Hepatocyte (in vitro differentiated cells): ENCODE measurements around the gene ZNF512B. TPM values are rescaled to one million over a fixed set of nuclear protein-coding genes. Genes with fewer than 3 reads are reported as not detected.

ENCODE experiments used
- DNase-seq: peaks from one replicate; pipeline ENCODE4 v3.0.0-alpha.2; 2016; ENCODE audit warnings: low spot score
- H2AFZ ChIP-seq: fragments of 200-600 bp; sonication (generic); 2 replicates; pipeline ENCODE4 v1.6.0; 2016; ENCODE audit warnings: antibody characterized with exemption, mild to moderate bottlenecking
- H3K27ac ChIP-seq: fragments of 200-600 bp; sonication (generic); 2 replicates; pipeline ENCODE4 v1.5.1; 2016; ENCODE audit warnings: mild to moderate bottlenecking
- H3K27me3 ChIP-seq: fragments of 200-600 bp; sonication (generic); 2 replicates; pipeline ENCODE4 v1.6.1; 2016
- H3K36me3 ChIP-seq: fragments of 200-600 bp; sonication (generic); replicated peaks from 2 replicates; pipeline ENCODE4 v1.5.1; 2016; ENCODE audit warnings: low read depth; ENCODE audit not compliant: insufficient read depth
- H3K4me1 ChIP-seq: fragments of 200-600 bp; sonication (generic); 2 replicates; pipeline ENCODE4 v1.5.1; 2016; ENCODE audit warnings: mild to moderate bottlenecking, moderate library complexity; ENCODE audit not compliant: insufficient read depth
- H3K4me2 ChIP-seq: fragments of 200-600 bp; sonication (generic); 2 replicates; pipeline ENCODE4 v1.6.0; 2016
- H3K4me3 ChIP-seq: fragments of 200-600 bp; sonication (generic); 2 replicates; pipeline ENCODE4 v1.5.1; 2016; ENCODE audit warnings: mild to moderate bottlenecking
- H3K79me2 ChIP-seq: fragments of 200-600 bp; sonication (generic); 2 replicates; pipeline ENCODE4 v1.6.0; 2017; ENCODE audit warnings: mild to moderate bottlenecking
- H3K9me2 ChIP-seq: fragments of 200-600 bp; sonication (generic); replicated peaks from 2 replicates; pipeline ENCODE4 v1.6.0; 2017; ENCODE audit warnings: mild to moderate bottlenecking; ENCODE audit not compliant: insufficient read depth
- H3K9me3 ChIP-seq: fragments of 200-600 bp; sonication (generic); 2 replicates; pipeline ENCODE4 v1.5.1; 2016; ENCODE audit warnings: low read depth, mild to moderate bottlenecking
- H4K20me1 ChIP-seq: fragments of 200-600 bp; sonication (generic); 2 replicates; pipeline ENCODE4 v1.6.0; 2016; ENCODE audit warnings: mild to moderate bottlenecking; ENCODE audit not compliant: insufficient read depth, poor library complexity, severe bottlenecking
- EZH2 ChIP-seq: fragments of 200-600 bp; sonication (generic); IDR thresholded peaks from 2 replicates; pipeline ENCODE4 v1.6.1; 2016; ENCODE audit warnings: antibody characterized with exemption, mild to moderate bottlenecking, borderline replicate concordance
- EZH2phosphoT487 ChIP-seq: fragments of 200-600 bp; sonication (generic); IDR thresholded peaks from one replicate; pipeline ENCODE4 v1.6.1; 2018; ENCODE audit warnings: antibody characterized with exemption, mild to moderate bottlenecking, low read depth, moderate library complexity; ENCODE audit not compliant: unreplicated experiment, severe bottlenecking
- WGBS: methylation state at CpG from one replicate; pipeline ENCODE4 v1.1.6; 2016; ENCODE audit warnings: low lambda C conversion rate; ENCODE audit errors: missing lambda C conversion rate; 5-methylcytosine and 5-hydroxymethylcytosine counted together
- polyA plus RNA-seq: library from polyadenylated mRNA; unstranded; fragments of >200 nt; fragmentation: Nextera tagmentation; extraction: Ambion mirVana; gene quantifications from 2 replicates; pipeline ENCODE4 v1.2.1, GENCODE V29; 2016
- total RNA-seq: library from RNA; depleted of rRNA; stranded (reverse); fragments of >200 nt; gene quantifications from 2 replicates; pipeline ENCODE4 v1.2.3, GENCODE V29; 2014
- TF ChIP-seq, protein P1 (sequence below): fragments of 200-600 bp; sonication (generic); IDR thresholded peaks from 2 replicates; pipeline ENCODE4 v1.5.1; 2016; ENCODE audit warnings: antibody characterized with exemption, mild to moderate bottlenecking; ENCODE audit not compliant: poor library complexity

The ZNF512B gene
- total and polyA plus RNA-seq, 2 experiments from 2014 or later, result 10.1 to 13.5 TPM

DNA sequence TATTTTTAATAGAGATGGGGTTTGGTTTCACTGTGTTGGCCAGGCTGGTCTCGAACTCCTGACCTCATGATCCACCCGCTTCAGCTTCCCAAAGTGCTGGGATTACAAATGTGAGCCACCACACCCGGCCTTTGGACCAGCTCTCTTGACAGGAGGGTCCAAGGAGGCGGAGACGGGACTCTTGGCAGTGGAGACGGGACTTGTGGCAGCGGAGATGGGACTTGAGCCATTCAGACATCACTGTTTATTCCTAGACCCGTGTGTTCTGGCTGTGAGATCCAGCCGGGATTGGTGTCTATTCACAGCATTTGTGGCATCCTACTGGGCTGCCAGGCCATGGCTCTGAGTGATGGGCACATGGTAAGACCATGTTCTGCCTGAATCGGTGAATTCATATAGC lies 36.8 kb upstream of the ZNF512B start:
- Histone ChIP-seq H4K20me1 (peaks cover 13% of the 10 kb centered on the region), H3K27me3 (no peaks in the 10 kb centered on the region), H3K9me3 (peaks cover 3% of the 10 kb centered on the region), H3K79me2 (peaks cover 7% of the 10 kb centered on the region), H3K36me3 (peaks cover 3% of the 10 kb centered on the region), H2AFZ (no peak overlapping the region), H3K4me1 (no peaks in the 10 kb centered on the region), H3K4me2 (no peak overlapping the region), H3K4me3 (no peak overlapping the region), H3K9me2 (no peaks in the 10 kb centered on the region), H3K27ac (no peak overlapping the region)
- 95% methylated on average over 10 of the region's 10 CpGs for WGBS
- no peak for DNase-seq
- TF ChIP-seq, protein P1, sequence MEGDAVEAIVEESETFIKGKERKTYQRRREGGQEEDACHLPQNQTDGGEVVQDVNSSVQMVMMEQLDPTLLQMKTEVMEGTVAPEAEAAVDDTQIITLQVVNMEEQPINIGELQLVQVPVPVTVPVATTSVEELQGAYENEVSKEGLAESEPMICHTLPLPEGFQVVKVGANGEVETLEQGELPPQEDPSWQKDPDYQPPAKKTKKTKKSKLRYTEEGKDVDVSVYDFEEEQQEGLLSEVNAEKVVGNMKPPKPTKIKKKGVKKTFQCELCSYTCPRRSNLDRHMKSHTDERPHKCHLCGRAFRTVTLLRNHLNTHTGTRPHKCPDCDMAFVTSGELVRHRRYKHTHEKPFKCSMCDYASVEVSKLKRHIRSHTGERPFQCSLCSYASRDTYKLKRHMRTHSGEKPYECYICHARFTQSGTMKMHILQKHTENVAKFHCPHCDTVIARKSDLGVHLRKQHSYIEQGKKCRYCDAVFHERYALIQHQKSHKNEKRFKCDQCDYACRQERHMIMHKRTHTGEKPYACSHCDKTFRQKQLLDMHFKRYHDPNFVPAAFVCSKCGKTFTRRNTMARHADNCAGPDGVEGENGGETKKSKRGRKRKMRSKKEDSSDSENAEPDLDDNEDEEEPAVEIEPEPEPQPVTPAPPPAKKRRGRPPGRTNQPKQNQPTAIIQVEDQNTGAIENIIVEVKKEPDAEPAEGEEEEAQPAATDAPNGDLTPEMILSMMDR, result no peak
- no peak for TF ChIP-seq EZH2phosphoT487
- TF ChIP-seq EZH2, result no peak

DNA sequence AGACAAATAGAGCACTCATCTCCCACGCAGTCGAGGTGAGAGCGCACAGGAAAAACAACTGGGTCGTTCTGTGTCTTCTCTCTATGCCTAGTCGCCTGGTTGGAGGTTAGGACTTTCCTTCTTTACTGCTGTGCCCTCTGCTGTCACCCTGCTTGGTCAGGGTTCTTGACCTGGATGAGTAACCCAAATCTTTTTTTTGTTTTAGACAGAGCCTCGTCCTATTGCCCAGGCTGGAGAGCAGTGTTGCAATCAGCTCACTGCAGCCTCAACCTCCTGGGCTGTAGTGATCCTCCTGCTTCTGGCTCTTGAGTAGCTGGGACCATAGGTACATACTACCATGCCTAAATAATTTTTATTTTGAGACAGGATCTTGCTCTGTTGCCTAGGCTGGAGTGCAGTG lies 35.7 kb upstream of the ZNF512B start:
- H3K9me2 ChIP-seq, result no peaks in the 10 kb centered on the region
- 93% methylated on average over 6 of the region's 6 CpGs for WGBS
- H2AFZ ChIP-seq, result no peak overlapping the region
- no peaks in the 10 kb centered on the region for H3K4me1 ChIP-seq
- no peak overlapping the region for H3K27ac ChIP-seq
- H3K79me2 ChIP-seq, result peaks cover 7% of the 10 kb centered on the region
- no peak overlapping the region for H3K4me2 ChIP-seq
- H4K20me1 ChIP-seq, result peaks cover 13% of the 10 kb centered on the region
- peaks cover 3% of the 10 kb centered on the region for H3K9me3 ChIP-seq
- no peak for TF ChIP-seq EZH2phosphoT487
- TF ChIP-seq, protein P1, result no peak
- TF ChIP-seq EZH2, result no peak
- no peak for DNase-seq
- no peaks in the 10 kb centered on the region for H3K27me3 ChIP-seq
- peaks cover 3% of the 10 kb centered on the region for H3K36me3 ChIP-seq
- no peak overlapping the region for H3K4me3 ChIP-seq

DNA sequence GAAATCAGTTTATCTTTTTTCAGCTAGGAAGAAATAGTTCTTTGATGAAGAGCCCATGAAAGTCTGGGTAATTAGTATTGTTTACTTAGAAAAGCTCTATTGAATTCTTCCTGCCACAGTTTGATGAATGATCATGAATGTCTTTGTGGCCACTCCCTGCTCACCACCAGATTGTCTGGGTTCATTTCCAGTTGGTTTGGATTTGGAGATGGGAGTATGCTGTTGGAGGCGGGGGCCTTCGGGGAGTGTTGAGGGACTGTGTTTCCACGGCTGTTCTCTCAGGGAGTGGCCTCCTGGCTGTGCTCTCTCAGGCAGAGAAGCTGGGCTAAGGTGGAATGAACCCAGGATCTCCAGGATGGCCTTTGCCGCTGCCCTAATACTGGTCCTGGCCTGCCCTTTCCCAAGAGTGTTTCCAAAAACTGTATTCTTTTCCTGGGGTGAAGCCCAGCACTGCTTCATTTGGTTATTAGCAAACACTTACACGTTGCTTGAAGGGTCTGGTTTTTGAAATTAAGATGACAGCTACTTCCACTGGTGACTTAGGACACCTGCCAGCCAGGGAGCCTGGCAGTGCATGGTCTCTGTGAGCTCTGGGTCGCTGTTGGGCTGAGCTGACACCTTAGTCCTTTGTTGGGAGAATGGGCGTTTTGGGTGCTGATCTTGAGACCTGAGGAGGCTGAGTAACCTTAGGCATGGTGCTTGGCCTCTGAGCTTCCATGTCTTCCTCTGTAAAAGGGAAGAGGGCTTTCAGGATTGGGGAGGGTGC lies 34.4 kb upstream of the ZNF512B start:
- WGBS, result 74% methylated on average over 7 of the region's 7 CpGs
- TF ChIP-seq, protein P1, result no peak
- no peak for TF ChIP-seq EZH2
- TF ChIP-seq EZH2phosphoT487, result no peak
- Histone ChIP-seq H3K4me1 (no peaks in the 10 kb centered on the region), H3K4me2 (no peak overlapping the region), H3K79me2 (peaks cover 7% of the 10 kb centered on the region), H4K20me1 (peaks cover 13% of the 10 kb centered on the region), H3K9me2 (no peaks in the 10 kb centered on the region), H3K27me3 (no peaks in the 10 kb centered on the region), H3K36me3 (peaks cover 3% of the 10 kb centered on the region), H3K4me3 (no peak overlapping the region), H3K27ac (no peak overlapping the region), H3K9me3 (peaks cover 3% of the 10 kb centered on the region), H2AFZ (no peak overlapping the region)
- no peak for DNase-seq
